Measurements from ENCODE around the gene ADAM15.

DNA sequence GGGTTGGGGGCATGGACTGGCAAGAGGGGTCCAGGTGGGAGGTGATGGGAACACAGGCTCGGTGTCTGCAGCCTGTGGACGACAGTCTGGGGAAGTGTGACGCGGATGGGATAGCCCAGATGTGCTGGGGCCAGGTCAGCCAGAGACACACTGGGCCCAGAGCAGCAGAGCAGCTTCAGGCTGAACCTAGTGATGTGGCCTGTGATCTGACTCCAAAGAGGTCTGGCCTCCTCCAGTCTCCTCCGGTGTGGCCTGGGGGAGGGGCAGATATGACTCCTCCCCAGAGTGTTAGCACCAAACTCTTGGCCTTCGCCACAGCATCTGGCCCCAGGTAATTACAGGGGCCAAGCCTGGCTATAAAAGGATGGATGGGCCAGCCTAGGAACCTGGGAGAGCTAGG, 41.0 kb downstream of the ADAM15 start:
- TF ChIP-seq, protein P1, sequence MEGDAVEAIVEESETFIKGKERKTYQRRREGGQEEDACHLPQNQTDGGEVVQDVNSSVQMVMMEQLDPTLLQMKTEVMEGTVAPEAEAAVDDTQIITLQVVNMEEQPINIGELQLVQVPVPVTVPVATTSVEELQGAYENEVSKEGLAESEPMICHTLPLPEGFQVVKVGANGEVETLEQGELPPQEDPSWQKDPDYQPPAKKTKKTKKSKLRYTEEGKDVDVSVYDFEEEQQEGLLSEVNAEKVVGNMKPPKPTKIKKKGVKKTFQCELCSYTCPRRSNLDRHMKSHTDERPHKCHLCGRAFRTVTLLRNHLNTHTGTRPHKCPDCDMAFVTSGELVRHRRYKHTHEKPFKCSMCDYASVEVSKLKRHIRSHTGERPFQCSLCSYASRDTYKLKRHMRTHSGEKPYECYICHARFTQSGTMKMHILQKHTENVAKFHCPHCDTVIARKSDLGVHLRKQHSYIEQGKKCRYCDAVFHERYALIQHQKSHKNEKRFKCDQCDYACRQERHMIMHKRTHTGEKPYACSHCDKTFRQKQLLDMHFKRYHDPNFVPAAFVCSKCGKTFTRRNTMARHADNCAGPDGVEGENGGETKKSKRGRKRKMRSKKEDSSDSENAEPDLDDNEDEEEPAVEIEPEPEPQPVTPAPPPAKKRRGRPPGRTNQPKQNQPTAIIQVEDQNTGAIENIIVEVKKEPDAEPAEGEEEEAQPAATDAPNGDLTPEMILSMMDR (IDR thresholded peaks at IDR 0.05): no peak
- no peak for TF ChIP-seq POLR2A (IDR thresholded peaks at IDR 0.05)

All from right lobe of liver (tissue), 4 donors.